HCT116 (cell line): ENCODE results near the gene USP43. TPM values are rescaled to one million over a fixed set of nuclear protein-coding genes. Genes with fewer than 3 reads are reported as not detected.
A peak's percentile ranks its signal among the peaks of the same experiment; 100 is the strongest.

Source experiments
- ATAC-seq: fragments of 200-7000 bp; cut with Tn5 transposase; 2 replicates; pipeline ENCODE4 v1.9.1; 2020; ENCODE audit warnings: mild to moderate bottlenecking, moderate library complexity
- BruUV-seq: library from RNA; stranded (reverse); fragments of 400-500 nt; replicated peaks from 2 replicates; lab custom pipeline; 2021; lab: Mats Ljungman, UMichigan
- CTCF ChIA-PET: fragments of 300-600 bp; sonication (Branson Sonifier 250); formaldehyde crosslinking; loops from one replicate; lab custom pipeline; 2021; ENCODE audit warnings: antibody characterized with exemption; lab: Charles Lee
- POLR2A ChIA-PET: fragments of 300-600, 350-600 bp; sonication (Branson Sonifier 250); formaldehyde crosslinking; loops from one replicate; lab custom pipeline; 2021; ENCODE audit warnings: antibody characterized with exemption; lab: Charles Lee
- RAD21 ChIA-PET, 2 experiments: fragments of 300-600 bp; sonication (Branson Sonifier 250); formaldehyde crosslinking; loops; one replicate each; lab custom pipeline; 2023; ENCODE audit warnings: low total read pairs in 2 of 2; ENCODE audit not compliant: uncharacterized antibody in 2 of 2, unreplicated experiment in 2 of 2, low non-redundant PET in 1 of 2; lab: Charles Lee
- DNase-seq: peaks from one replicate; pipeline ENCODE4 v3.0.0-alpha.2; 2010; ENCODE audit warnings: low read depth, low spot score
- H2AFZ ChIP-seq: fragments of 200-600 bp; shearing (Covaris generic), sonication (generic); 2 replicates; pipeline ENCODE4 v1.6.1; 2017; ENCODE audit warnings: low read depth, mixed run types, mixed read lengths, antibody characterized with exemption, low read length; ENCODE audit not compliant: poor library complexity, severe bottlenecking
- H3K27ac ChIP-seq: 2 replicates; pipeline ENCODE4 v1.5.1; 2012; ENCODE audit warnings: low read depth, low read length
- H3K27me3 ChIP-seq: fragments of 200-600 bp; sonication (generic); 2 replicates; pipeline ENCODE4 v1.6.1; 2016; ENCODE audit warnings: mixed run types, low read length, mixed read lengths; ENCODE audit not compliant: insufficient read depth
- H3K36me3 ChIP-seq, 2 experiments: fragments of 200-500 bp in 1 of 2; fragments of 200-600 bp in 1 of 2; sonication (Bioruptor generic) in 1 of 2; sonication (generic) in 1 of 2; 2 replicates each; pipeline versions ENCODE4 v1.5.1 to v1.6.1; 2014 to 2016; ENCODE audit warnings: low read length in 2 of 2, inconsistent platforms in 1 of 2, mixed read lengths in 1 of 2, mixed run types in 1 of 2; ENCODE audit not compliant: insufficient read depth in 2 of 2, control insufficient read depth in 1 of 2
- H3K4me1 ChIP-seq, 2 experiments: fragments of 200-600 bp in 1 of 2; sonication (generic) in 1 of 2; 2 replicates each; pipeline versions ENCODE4 v1.5.1 to v1.6.1; 2012 to 2017; ENCODE audit warnings: low read length in 2 of 2, inconsistent platforms in 1 of 2, mild to moderate bottlenecking in 1 of 2, mixed read lengths in 1 of 2, mixed run types in 1 of 2, moderate library complexity in 1 of 2; ENCODE audit not compliant: insufficient read depth in 2 of 2, control insufficient read depth in 1 of 2
- H3K4me2 ChIP-seq: fragments of 200-600 bp; sonication (generic); 2 replicates; pipeline ENCODE4 v1.6.1; 2017; ENCODE audit warnings: mixed run types, low read length, mixed read lengths
- H3K4me3 ChIP-seq, 2 experiments: fragments of 200-600 bp in 1 of 2; sonication (generic) in 1 of 2; replicated peaks in 1 of 2; 2 replicates each; pipeline ENCODE4 v1.5.1; 2011 to 2016; ENCODE audit warnings: low read length in 2 of 2, control low read depth in 1 of 2, low read depth in 1 of 2, mild to moderate bottlenecking in 1 of 2, mixed read lengths in 1 of 2, mixed run types in 1 of 2
- H3K79me2 ChIP-seq: fragments of 200-600 bp; sonication (generic); 2 replicates; pipeline ENCODE4 v1.6.1; 2017; ENCODE audit warnings: mild to moderate bottlenecking, mixed run types, low read length, moderate library complexity, mixed read lengths; ENCODE audit not compliant: insufficient read depth
- H3K9ac ChIP-seq: fragments of 200-600 bp; sonication (generic); 2 replicates; pipeline ENCODE4 v1.6.1; 2016; ENCODE audit warnings: low read length, mixed read lengths
- H3K9me2 ChIP-seq: fragments of 200-600 bp; sonication (generic), shearing (Covaris generic); 2 replicates; pipeline ENCODE4 v1.6.1; 2017; ENCODE audit warnings: mixed run types, mild to moderate bottlenecking, moderate library complexity; ENCODE audit not compliant: insufficient read depth
- H3K9me3 ChIP-seq, 2 experiments: fragments of 200-500 bp in 1 of 2; fragments of 200-600 bp in 1 of 2; sonication (Bioruptor generic) in 1 of 2; sonication (generic) in 1 of 2; 2 replicates each; pipeline ENCODE4 v1.6.1; 2014 to 2017; ENCODE audit warnings: low read length in 2 of 2, mixed read lengths in 2 of 2, inconsistent platforms in 1 of 2, low read depth in 1 of 2, mild to moderate bottlenecking in 1 of 2, mixed run types in 1 of 2, moderate library complexity in 1 of 2; ENCODE audit not compliant: control insufficient read depth in 1 of 2, insufficient read depth in 1 of 2
- H4K20me1 ChIP-seq: fragments of 200-600 bp; sonication (generic), shearing (Covaris generic); 2 replicates; pipeline ENCODE4 v1.6.1; 2017; ENCODE audit warnings: mixed run types, mild to moderate bottlenecking, moderate library complexity; ENCODE audit not compliant: insufficient read depth
- CTCF ChIP-seq, 3 experiments: fragments of 200-600 bp in 1 of 3; sonication (generic) in 1 of 3; IDR thresholded peaks in 2 of 3; conservative IDR thresholded peaks in 1 of 3; 2 replicates each; pipeline ENCODE4 v1.5.1; 2012 to 2017; ENCODE audit warnings: low read depth in 2 of 3, low read length in 2 of 3, antibody characterized with exemption in 1 of 3, borderline replicate concordance in 1 of 3, control low read depth in 1 of 3, mild to moderate bottlenecking in 1 of 3, mixed read lengths in 1 of 3, mixed run types in 1 of 3, moderate library complexity in 1 of 3; ENCODE audit not compliant: insufficient read depth in 1 of 3
- EZH2 ChIP-seq: fragments of 200-600 bp; sonication (generic); IDR thresholded peaks from 2 replicates; pipeline ENCODE4 v1.6.1; 2017; ENCODE audit warnings: antibody characterized with exemption, mixed run types
- RAD21 ChIP-seq: IDR thresholded peaks from 2 replicates; pipeline ENCODE4 v1.6.1; 2012; ENCODE audit warnings: low read depth, mild to moderate bottlenecking
- REST ChIP-seq: IDR thresholded peaks from 2 replicates; pipeline ENCODE4 v1.6.1; 2012; ENCODE audit warnings: low read depth
- ZBTB33 ChIP-seq: IDR thresholded peaks from 2 replicates; pipeline ENCODE4 v1.6.1; 2011; ENCODE audit warnings: mild to moderate bottlenecking, low read length, moderate library complexity; ENCODE audit not compliant: insufficient replicate concordance; ENCODE audit errors: extremely low read depth
- intact Hi-C: fragments of 100-400 bp; cut with micrococcal nuclease; formaldehyde crosslinking; loops from 2 replicates; pipeline ENCODE4 v1.10.0; 2022
- total RNA-seq: library from RNA; stranded (reverse); gene quantifications from one replicate; pipeline ENCODE4 v1.2.1, GENCODE V29; 2021; ENCODE audit not compliant: unreplicated experiment

Gene USP43
- total RNA-seq, 1 experiment from 2014 or later, result 8.0 TPM

- peaks cover 0 to 3% of the 10 kb centered on the region in 2 experiments; a peak in 1 of 4 replicates for H3K4me1 ChIP-seq
- H2AFZ ChIP-seq, result peak overlapping the region; percentile 92
- no peaks in the 10 kb centered on the region for H3K36me3 ChIP-seq
- intact Hi-C loops, result loop anchor here (1.0 to 2.0 kb wide), 2 partner anchors 39 to 192 kb away; partner anchors contain the start of gene CFAP52
- CTCF ChIA-PET, result interaction anchor here (0.6 to 1.3 kb wide), 21 partner anchors 10 to 192 kb away, joined by 3 to 30 read pairs (median 5); partner anchors contain the start of genes CFAP52, DHRS7C and STX8
- peak overlapping the region; percentile 39; the same call in 1 of the 2 replicates for H3K4me2 ChIP-seq
- H3K27ac ChIP-seq, result no peak overlapping the region
- no peaks in the 10 kb centered on the region for H3K79me2 ChIP-seq
- no peak overlapping the region for H3K4me3 ChIP-seq
- no peaks in the 10 kb centered on the region for H3K9me2 ChIP-seq
- no peaks in the 10 kb centered on the region for H4K20me1 ChIP-seq
- ATAC-seq (peak; percentile 73), DNase-seq (peak; percentile 34)
- peaks cover 13% of the 10 kb centered on the region; the same call in 1 of the 2 replicates for H3K27me3 ChIP-seq
- RAD21 ChIA-PET, result interaction anchor here in 1 of 2 experiments (0.7 to 1.6 kb wide), 2 partner anchors 51 to 140 kb away, joined by 3 to 7 read pairs; no protein-coding TSS in a partner anchor
- TF ChIP-seq ZBTB33 (no peak), EZH2 (no peak), RAD21 (peak; percentile 51), CTCF (IDR thresholded peaks at IDR 0.05 in 2 of 3, conservative IDR thresholded peaks at IDR 0.05 in 1 of 3; ENCODE audit: borderline replicate concordance in 1 of 3, insufficient read depth in 1 of 3, low read depth in 2 of 3, low read length in 2 of 3) (peak; percentile 26 to 38 (median 33); a peak in 3 of 6 replicates), REST (no peak)
- no peaks in the 10 kb centered on the region for H3K9me3 ChIP-seq
- H3K9ac ChIP-seq, result no peak overlapping the region
- POLR2A ChIA-PET, result interaction anchor here (0.9 kb wide), 1 partner anchor 19 kb away, joined by 3 read pairs; no protein-coding TSS in a partner anchor
- no TSS peak for BruUV-seq
Measured at GRCh38 chr17:9768381-9768934, 123.1 kb downstream of the USP43 start.
